H1 (cell line): ENCODE measurements around the gene SIPA1L3. TPM values are rescaled to one million over a fixed set of nuclear protein-coding genes. Genes with fewer than 3 reads are reported as not detected.

Experiments used
- CTCF ChIA-PET: fragments of 300-600 bp; sonication (Branson Sonifier 250); formaldehyde crosslinking; loops from one replicate; lab custom pipeline; 2021; ENCODE audit not compliant: partially characterized antibody; lab: Charles Lee
- POLR2A ChIA-PET: fragments of 300-600 bp; sonication (Branson Sonifier 250); formaldehyde crosslinking; loops from one replicate; lab custom pipeline; 2021; ENCODE audit warnings: inconsistent platforms; ENCODE audit not compliant: partially characterized antibody; lab: Charles Lee
- DNase-seq, 2 experiments: peaks; one replicate each; pipeline versions ENCODE4 v3.0.0 to v3.0.0-alpha.2; 2010 to 2022; ENCODE audit warnings: low spot score in 2 of 2, low read depth in 1 of 2, mixed read lengths in 1 of 2
- FAIRE-seq: peaks from 2 replicates; lab custom pipeline; 2011; peaks lifted over from hg19 to GRCh38; lab: Jason Lieb, UNC
- H2AFZ ChIP-seq: 2 replicates; pipeline ENCODE4 v1.8.1; 2012; ENCODE audit warnings: low read length, inconsistent platforms
- H2AK5ac ChIP-seq: 2 replicates; pipeline ENCODE4 v1.6.1; 2013; ENCODE audit warnings: low read depth, low read length
- H2BK120ac ChIP-seq: replicated peaks from 2 replicates; pipeline ENCODE3; 2013; ENCODE audit warnings: low read depth, low read length, inconsistent platforms
- H2BK12ac ChIP-seq: 2 replicates; pipeline ENCODE4 v1.6.1; 2013; ENCODE audit warnings: low read depth, low read length
- H2BK15ac ChIP-seq: 2 replicates; pipeline ENCODE4 v1.6.1; 2013; ENCODE audit warnings: low read length
- H2BK20ac ChIP-seq: 2 replicates; pipeline ENCODE4 v1.6.1; 2013; ENCODE audit warnings: low read length
- H2BK5ac ChIP-seq: 2 replicates; pipeline ENCODE4 v1.6.1; 2013; ENCODE audit warnings: low read depth, low read length
- H3K14ac ChIP-seq: 2 replicates; pipeline ENCODE4 v1.6.1; 2013; ENCODE audit warnings: inconsistent platforms; ENCODE audit not compliant: insufficient read length
- H3K18ac ChIP-seq: 2 replicates; pipeline ENCODE4 v1.6.1; 2013; ENCODE audit warnings: low read length; ENCODE audit errors: extremely low read depth
- H3K23ac ChIP-seq: 2 replicates; pipeline ENCODE4 v1.6.1; 2013; ENCODE audit warnings: inconsistent platforms; ENCODE audit not compliant: insufficient read length
- H3K23me2 ChIP-seq: 2 replicates; pipeline ENCODE4 v1.6.1; 2013; ENCODE audit warnings: low read depth, low read length
- H3K27ac ChIP-seq: 2 replicates; pipeline ENCODE4 v1.6.1; 2011; ENCODE audit warnings: low read depth, low read length, inconsistent platforms
- H3K27me3 ChIP-seq, 4 experiments: replicated peaks in 1 of 4; 1 replicate in 1 of 4; 2 replicates in 3 of 4; pipeline versions ENCODE4 v1.6.1 to v1.8.1; 2011 to 2013; ENCODE audit warnings: low read length in 3 of 4, mild to moderate bottlenecking in 3 of 4, inconsistent platforms in 2 of 4, mixed read lengths in 2 of 4, moderate library complexity in 1 of 4; ENCODE audit not compliant: control insufficient read depth in 3 of 4, insufficient read depth in 3 of 4; ENCODE audit errors: extremely low read depth in 1 of 4
- H3K36me3 ChIP-seq, 4 experiments: 2 replicates each; pipeline versions ENCODE4 v1.6.1 to v1.8.1; 2011 to 2013; ENCODE audit warnings: mild to moderate bottlenecking in 4 of 4, low read length in 3 of 4, moderate library complexity in 2 of 4, control low read depth in 1 of 4, inconsistent platforms in 1 of 4; ENCODE audit not compliant: insufficient read depth in 4 of 4, control insufficient read depth in 2 of 4
- H3K4ac ChIP-seq: replicated peaks from 2 replicates; pipeline ENCODE3; 2013; ENCODE audit warnings: low read length, low read depth, mixed read lengths, inconsistent platforms; ENCODE audit not compliant: insufficient read length
- H3K4me1 ChIP-seq, 4 experiments: replicated peaks in 1 of 4; 1 replicate in 1 of 4; 2 replicates in 3 of 4; pipeline versions ENCODE4 v1.6.1 to v1.8.1; 2011 to 2013; ENCODE audit warnings: low read length in 3 of 4, inconsistent platforms in 2 of 4, mixed read lengths in 1 of 4; ENCODE audit not compliant: insufficient read depth in 4 of 4, control insufficient read depth in 3 of 4
- H3K4me2 ChIP-seq, 2 experiments: 2 replicates each; pipeline versions ENCODE4 v1.6.1 to v1.8.1; 2011 to 2013; ENCODE audit warnings: low read depth in 2 of 2, low read length in 2 of 2, control low read depth in 1 of 2, inconsistent platforms in 1 of 2, mild to moderate bottlenecking in 1 of 2; ENCODE audit not compliant: insufficient read depth in 1 of 2
- H3K4me3 ChIP-seq, 4 experiments: fragments of 200-600, 300-600 bp in 1 of 4; sonication (generic), shearing (Covaris generic), sonication (Bioruptor Twin) in 1 of 4; 2 replicates each; pipeline versions ENCODE4 v1.5.1 to v1.8.1; 2011 to 2016; ENCODE audit warnings: low read length in 4 of 4, low read depth in 3 of 4, control low read depth in 2 of 4, inconsistent platforms in 2 of 4, mild to moderate bottlenecking in 2 of 4, mixed read lengths in 1 of 4, moderate library complexity in 1 of 4; ENCODE audit not compliant: insufficient read depth in 2 of 4; ENCODE audit errors: extremely low read depth in 1 of 4
- H3K56ac ChIP-seq: replicated peaks from 2 replicates; pipeline ENCODE3; 2013; ENCODE audit warnings: low read depth, mild to moderate bottlenecking, mixed read lengths, low read length, inconsistent platforms; ENCODE audit not compliant: insufficient read length
- H3K79me1 ChIP-seq: 2 replicates; pipeline ENCODE4 v1.6.1; 2013; ENCODE audit warnings: low read depth, low read length, control low read depth
- H3K79me2 ChIP-seq, 2 experiments: 2 replicates each; pipeline versions ENCODE4 v1.6.1 to v1.8.1; 2012 to 2013; ENCODE audit warnings: low read length in 2 of 2, mild to moderate bottlenecking in 2 of 2, inconsistent platforms in 1 of 2; ENCODE audit not compliant: insufficient read depth in 2 of 2, control insufficient read depth in 1 of 2
- H3K9ac ChIP-seq, 4 experiments: replicated peaks in 1 of 4; 1 replicate in 1 of 4; 2 replicates in 3 of 4; pipeline versions ENCODE4 v1.6.1 to v1.8.1; 2011 to 2013; ENCODE audit warnings: low read depth in 3 of 4, low read length in 3 of 4, control low read depth in 2 of 4, mild to moderate bottlenecking in 2 of 4, moderate library complexity in 2 of 4, inconsistent platforms in 1 of 4; ENCODE audit errors: extremely low read depth in 1 of 4
- H3K9me3 ChIP-seq, 2 experiments: 2 replicates each; pipeline versions ENCODE4 v1.6.1 to v1.8.1; 2012 to 2013; ENCODE audit warnings: mild to moderate bottlenecking in 2 of 2, moderate library complexity in 2 of 2, control low read depth in 1 of 2, inconsistent platforms in 1 of 2, low read depth in 1 of 2, low read length in 1 of 2, mixed read lengths in 1 of 2; ENCODE audit not compliant: insufficient read depth in 2 of 2
- H4K20me1 ChIP-seq, 2 experiments: replicated peaks in 1 of 2; 2 replicates each; pipeline versions ENCODE3 to v1.8.1; 2011 to 2013; ENCODE audit warnings: inconsistent platforms in 2 of 2, low read length in 2 of 2, mild to moderate bottlenecking in 1 of 2; ENCODE audit not compliant: insufficient read depth in 2 of 2, control insufficient read depth in 1 of 2
- H4K5ac ChIP-seq: 2 replicates; pipeline ENCODE4 v1.6.1; 2013; ENCODE audit warnings: low read length, low read depth, mixed read lengths, inconsistent platforms; ENCODE audit not compliant: insufficient read length
- H4K8ac ChIP-seq: 2 replicates; pipeline ENCODE4 v1.8.0; 2013; ENCODE audit warnings: mild to moderate bottlenecking, moderate library complexity, low read length, inconsistent platforms; ENCODE audit not compliant: insufficient read depth; ENCODE audit errors: extremely low read depth
- H4K91ac ChIP-seq: replicated peaks from 2 replicates; pipeline ENCODE3; 2013; ENCODE audit warnings: low read length, mixed read lengths, inconsistent platforms; ENCODE audit not compliant: insufficient read length
- BCL11A ChIP-seq, 2 experiments: IDR thresholded peaks; one replicate each; pipeline ENCODE4 v1.6.1; 2011; ENCODE audit warnings: low read depth in 2 of 2, low read length in 2 of 2, mild to moderate bottlenecking in 2 of 2
- CHD2 ChIP-seq: IDR thresholded peaks from 2 replicates; pipeline ENCODE4 v1.6.1; 2012; ENCODE audit warnings: low read length, improper control_type of control experiment
- FOSL1 ChIP-seq: IDR thresholded peaks from 2 replicates; pipeline ENCODE4 v1.6.1; 2011; ENCODE audit warnings: mild to moderate bottlenecking, low read depth, low read length, moderate library complexity; ENCODE audit not compliant: insufficient read depth
- NANOG ChIP-seq: IDR thresholded peaks from 2 replicates; pipeline ENCODE4 v1.6.1; 2011; ENCODE audit warnings: low read length, low read depth, mild to moderate bottlenecking, inconsistent platforms; ENCODE audit not compliant: insufficient read depth, poor library complexity, severe bottlenecking
- POLR2AphosphoS5 ChIP-seq: IDR thresholded peaks from 2 replicates; pipeline ENCODE4 v1.6.1; 2011; ENCODE audit warnings: low read depth, low read length
- RBBP5 ChIP-seq: IDR thresholded peaks from 2 replicates; pipeline ENCODE4 v1.7.1; 2012; ENCODE audit warnings: low read depth, mild to moderate bottlenecking, inconsistent platforms, low read length, moderate library complexity, borderline replicate concordance
- WGBS, 2 experiments: shearing (Covaris generic) in 1 of 2; methylation state at CpG; one replicate each; pipeline versions ENCODE4 v1.1.6 to v1.1.7; 2013 to 2015; ENCODE audit warnings: low lambda C conversion rate in 2 of 2, mixed read lengths in 2 of 2, inconsistent platforms in 1 of 2, low coverage in 1 of 2, missing lambda C conversion rate in 1 of 2; ENCODE audit not compliant: insufficient replicate concordance in 2 of 2, insufficient coverage in 1 of 2, insufficient read length in 1 of 2; ENCODE audit errors: extremely low coverage in 1 of 2, missing lambda C conversion rate in 1 of 2; 5-methylcytosine and 5-hydroxymethylcytosine counted together
- polyA plus RNA-seq, 7 experiments: library from polyadenylated mRNA; depleted of rRNA in 3 of 7; stranded (reverse) in 5 of 7; unstranded in 2 of 7; fragments of >200 nt in 5 of 7; fragments of 200-250 nt in 2 of 7; gene quantifications; 1 replicate in 5 of 7; 2 replicates in 1 of 7; 4 replicates in 1 of 7; pipeline versions ENCODE4 v1.2.1 to v1.2.3, GENCODE V29; 2011 to 2013; ENCODE audit warnings: missing spikeins in 2 of 7, mixed read lengths in 2 of 7
- total RNA-seq: library from RNA; stranded (reverse); fragmentation: NEBNext Ultra II Directional; extraction: Animal tissue kit (Norgen Biotek cat#: 25700); gene quantifications from 2 replicates; pipeline ENCODE4 v1.2.1, GENCODE V29; 2021

Gene SIPA1L3
- total and polyA plus RNA-seq, 2 of the 8 experiments (the other 6 are each of a cell fraction or from before 2014, with no cell fraction given) = 15.0 to 54.9 TPM

GRCh38 chr19:38170334-38170733 is 263.3 kb downstream of the SIPA1L3 start:
- Histone ChIP-seq H3K4ac (peak overlapping the region; percentile 38), H2BK5ac (no peak overlapping the region)
- POLR2A ChIA-PET = interaction anchor here (0.7 kb wide), 1 partner anchor 11 kb away, joined by 3 read pairs; no protein-coding TSS in a partner anchor

More at GRCh38 chr19:38170334-38170733, 263.3 kb downstream of the SIPA1L3 start:
- H3K14ac ChIP-seq = no peak overlapping the region
- no peak overlapping the region for H2BK20ac ChIP-seq
- TF ChIP-seq RBBP5 (no peak), BCL11A (IDR thresholded peaks at IDR 0.05; ENCODE audit: low read depth in 2 of 2, low read length in 2 of 2) (no peak), FOSL1 (no peak), NANOG (no peak), POLR2AphosphoS5 (no peak), CHD2 (no peak)
- H3K23ac ChIP-seq = no peak overlapping the region
- H2BK12ac ChIP-seq = no peak overlapping the region
- H3K27ac ChIP-seq = 0 out of 2 replicates have a peak overlapping the region, but pooled peaks have one; percentile 40
- no peak overlapping the region for H3K9ac ChIP-seq
- H4K91ac ChIP-seq = peak overlapping the region; percentile 40
- H3K27me3 ChIP-seq = no peaks in the 10 kb centered on the region
- CTCF ChIA-PET = interaction anchor here (1.0 to 1.8 kb wide), 2 partner anchors 25 to 268 kb away, joined by 3 read pairs; no protein-coding TSS in a partner anchor
- H3K4me2 ChIP-seq = no peak overlapping the region
- H3K56ac ChIP-seq = no peak overlapping the region
- DNase-seq (no peak), FAIRE-seq (no peak)
- H3K9me3 ChIP-seq = no peaks in the 10 kb centered on the region
- no peak overlapping the region for H2AFZ ChIP-seq
- H2AK5ac ChIP-seq = no peak overlapping the region; the same call in 1 of the 2 replicates
- H4K20me1 ChIP-seq = no peaks in the 10 kb centered on the region
- H3K4me3 ChIP-seq = no peak overlapping the region
- no peak overlapping the region; the same call in 1 of the 2 replicates for H2BK15ac ChIP-seq
- peak overlapping the region; percentile 15 for H4K5ac ChIP-seq
- 95% methylated on average over 12 of the region's 12 CpGs; no CpG with 5 or more reads in 1 of the 2 experiments for WGBS, 2 experiments
- H2BK120ac ChIP-seq = no peak overlapping the region
- no peaks in the 10 kb centered on the region for H3K79me2 ChIP-seq
- H3K4me1 ChIP-seq = peaks cover 2 to 10% (median 4%) of the 10 kb centered on the region in 4 experiments
- peak overlapping the region; percentile 74; the same call in 1 of the 2 replicates for H4K8ac ChIP-seq
- H3K23me2 ChIP-seq = no peaks in the 10 kb centered on the region; the same call in 1 of the 2 replicates
- H3K79me1 ChIP-seq = no peaks in the 10 kb centered on the region
- peak overlapping the region; percentile 13; the same call in 1 of the 2 replicates for H3K18ac ChIP-seq
- H3K36me3 ChIP-seq = peaks cover 0 to 2% (median under 1%) of the 10 kb centered on the region in 4 experiments; a peak in 3 of 8 replicates
